Panc1 (cell line): ENCODE measurements around the gene SUPV3L1.

Experiments used
- CTCF ChIP-seq: fragments of 450-650 bp; IDR thresholded peaks from 2 replicates; pipeline ENCODE4 v1.5.1; 2017; ENCODE audit warnings: mild to moderate bottlenecking
- POLR2AphosphoS5 ChIP-seq: IDR thresholded peaks from 2 replicates; pipeline ENCODE4 v1.6.1; 2012; ENCODE audit warnings: mild to moderate bottlenecking, low read depth, low read length, moderate library complexity
- TCF7L2 ChIP-seq: IDR thresholded peaks from 2 replicates; pipeline ENCODE4 v1.6.1; 2011; ENCODE audit warnings: mild to moderate bottlenecking, low read depth, low read length, inconsistent platforms

- no peak for TF ChIP-seq CTCF
- TF ChIP-seq POLR2AphosphoS5: no peak
- no peak for TF ChIP-seq TCF7L2
These were observed 6.5 kb downstream of the SUPV3L1 start for GRCh38 chr10:69186524-69186923.
